H54 (cell line): ENCODE results near the gene MAML2.

ENCODE experiments used
- DNase-seq: peaks from one replicate; pipeline ENCODE4 v3.0.0; 2011; ENCODE audit warnings: low spot score, mixed read lengths; ENCODE audit not compliant: insufficient read length
- FAIRE-seq: peaks from 3 replicates; lab custom pipeline; 2011; peaks lifted over from hg19 to GRCh38; lab: Jason Lieb, UNC
- POLR2A ChIP-seq: IDR thresholded peaks from 2 replicates; pipeline ENCODE4 v1.6.1; 2011; ENCODE audit warnings: low read depth, mild to moderate bottlenecking, low read length

The MAML2 gene

DNA sequence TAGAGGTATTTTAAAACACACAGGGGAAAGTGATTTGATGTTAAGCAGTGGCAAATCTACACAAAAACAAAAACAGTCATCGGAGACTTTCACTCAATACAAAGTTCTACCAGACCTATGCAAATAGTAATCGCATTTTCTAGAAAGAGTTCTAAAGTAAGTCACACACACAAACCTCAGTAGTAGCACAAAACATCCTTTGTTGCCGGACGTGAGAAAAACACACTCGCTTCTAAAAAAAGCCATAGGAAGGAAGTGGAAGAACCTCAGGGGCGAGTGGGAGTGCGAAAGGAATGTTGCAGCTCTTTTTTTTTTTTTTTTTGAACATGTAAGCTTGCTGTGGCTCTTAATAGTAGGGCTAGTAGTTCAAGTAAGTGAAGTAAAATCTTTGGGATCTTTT, 88.9 kb downstream of the MAML2 start:
- no peak for TF ChIP-seq POLR2A
- FAIRE-seq (no peak), DNase-seq (no peak)

DNA sequence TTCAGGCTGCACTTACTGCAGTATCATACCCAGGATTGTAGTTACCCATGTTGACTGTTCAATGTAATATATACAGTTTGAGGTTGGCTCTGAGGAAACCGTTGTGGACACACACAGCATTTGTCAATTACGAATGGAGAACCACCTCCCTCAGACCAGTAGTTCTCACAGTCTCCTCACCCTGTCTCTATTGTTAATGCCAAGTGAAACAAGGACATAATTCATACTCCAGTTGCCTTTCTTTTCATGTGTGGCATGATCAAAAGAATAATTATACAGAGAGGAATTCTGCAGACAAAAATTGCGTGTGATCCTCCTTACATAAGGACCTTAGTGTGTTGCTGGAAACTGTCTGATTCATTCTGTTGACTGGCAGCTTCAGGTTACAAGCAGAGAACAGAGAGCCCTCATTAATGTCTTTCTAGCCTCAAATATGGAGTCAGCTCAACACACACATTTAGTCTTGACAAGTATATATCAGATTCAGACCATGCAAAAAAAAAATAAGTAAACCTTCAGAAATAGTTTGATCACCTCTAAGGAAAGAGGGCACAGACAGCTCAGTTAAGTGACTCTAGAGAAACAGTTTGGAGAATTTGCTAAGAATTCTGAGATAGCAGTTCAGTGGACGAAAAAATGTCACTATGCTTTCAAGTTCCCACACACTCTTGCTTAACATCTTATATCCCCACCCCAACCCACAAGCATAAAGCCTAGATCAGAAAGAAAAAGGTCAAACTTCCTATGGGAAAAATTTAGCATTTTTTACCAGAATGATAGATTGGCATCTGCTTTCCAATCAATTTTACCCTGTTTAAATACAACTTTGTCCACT, 96.1 kb downstream of the MAML2 start:
- TF ChIP-seq POLR2A = no peak
- no peak for DNase-seq
- no peak for FAIRE-seq

DNA sequence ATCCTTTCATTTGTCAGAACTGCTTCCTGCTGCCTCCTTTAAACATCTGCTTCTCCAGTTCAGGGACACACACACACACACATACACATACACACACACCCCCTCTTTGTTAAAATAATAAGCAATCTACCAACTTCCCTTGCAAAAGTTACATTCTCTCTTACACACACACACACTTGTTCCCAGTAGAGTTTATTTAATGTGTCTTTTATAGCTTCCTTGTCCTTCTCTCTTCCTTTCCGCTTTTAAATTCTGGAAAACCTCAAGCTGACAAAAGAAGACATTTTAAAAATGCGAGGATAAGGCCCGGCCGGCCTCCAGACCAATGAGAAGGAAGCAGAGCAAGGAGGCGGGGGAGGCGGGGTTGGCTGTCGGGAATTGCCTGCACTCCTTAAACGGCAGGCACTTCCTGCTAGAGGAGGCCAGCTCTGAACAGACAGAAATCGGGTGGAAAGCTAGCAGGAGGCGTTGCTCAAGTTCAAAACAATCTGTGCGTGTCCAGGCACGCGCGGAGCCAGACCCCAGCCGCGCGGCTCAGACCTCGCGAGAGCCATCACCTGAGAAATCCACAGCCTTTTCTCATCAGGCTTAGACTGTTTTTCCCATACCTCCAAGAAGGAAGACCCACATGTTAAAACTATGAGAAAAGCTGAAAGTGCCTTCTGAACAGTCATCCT, 99.9 kb downstream of the MAML2 start:
- peak; percentile 82 for FAIRE-seq
- TF ChIP-seq POLR2A = no peak

DNA sequence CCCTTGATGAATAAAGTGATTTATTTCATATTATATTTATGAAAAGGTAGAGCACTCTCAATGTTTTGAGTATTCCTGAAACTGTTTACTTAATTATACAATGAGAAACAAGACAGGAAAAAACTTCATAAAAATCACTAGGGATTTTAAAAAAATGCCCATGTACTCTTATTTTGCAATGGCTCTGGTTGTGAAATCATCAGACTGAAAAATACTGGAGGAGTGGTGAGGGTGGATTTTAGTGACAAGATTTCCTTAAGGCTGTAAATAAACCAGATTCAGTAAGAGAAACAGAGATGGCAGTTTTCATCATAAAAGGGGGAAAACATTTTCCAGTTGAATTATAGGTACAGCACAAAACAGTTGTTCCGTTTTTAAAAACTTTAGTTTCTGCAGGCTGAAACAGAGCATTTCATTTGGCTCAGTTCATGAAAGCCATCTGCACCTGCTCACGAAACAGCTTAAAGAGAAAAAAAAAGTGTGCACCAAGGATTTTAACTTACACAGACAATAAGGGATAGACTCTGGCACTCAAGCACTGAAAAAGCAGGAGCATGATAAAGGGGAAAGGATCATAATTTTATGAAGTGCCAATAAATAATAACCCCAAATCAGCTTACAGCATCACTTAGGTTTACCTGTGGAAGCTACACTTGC, 100.7 kb downstream of the MAML2 start:
- no peak for TF ChIP-seq POLR2A
- no peak for DNase-seq
- FAIRE-seq = no peak

More for the DNA sequence above, 99.9 kb downstream of the MAML2 start:
- DNase-seq = peak; percentile 65

DNA sequence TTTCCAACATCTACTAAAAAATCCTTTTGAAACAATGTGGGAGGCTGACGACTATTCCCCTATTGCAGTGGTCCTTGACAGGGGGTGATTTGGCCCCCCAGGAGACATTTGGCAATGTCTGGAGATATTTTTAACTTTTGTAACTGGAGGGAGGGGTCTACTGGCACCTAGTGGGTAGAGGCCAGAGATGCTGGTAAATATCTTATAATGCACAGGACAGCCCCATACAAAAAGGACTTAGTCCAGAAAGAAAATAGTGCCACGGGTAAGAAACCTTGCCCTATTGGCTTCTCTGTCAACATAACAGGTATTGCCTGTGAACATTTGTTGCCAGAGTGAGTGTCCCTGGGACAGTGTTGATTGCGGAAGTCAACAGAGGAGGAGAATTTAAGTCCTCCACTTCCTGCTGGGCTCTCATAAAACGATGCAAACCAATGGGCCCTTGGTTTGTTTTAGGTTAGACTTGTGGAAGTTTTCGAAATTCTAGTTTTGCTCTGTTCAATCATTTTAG, 101.6 kb downstream of the MAML2 start:
- FAIRE-seq = no peak
- no peak for DNase-seq

DNA sequence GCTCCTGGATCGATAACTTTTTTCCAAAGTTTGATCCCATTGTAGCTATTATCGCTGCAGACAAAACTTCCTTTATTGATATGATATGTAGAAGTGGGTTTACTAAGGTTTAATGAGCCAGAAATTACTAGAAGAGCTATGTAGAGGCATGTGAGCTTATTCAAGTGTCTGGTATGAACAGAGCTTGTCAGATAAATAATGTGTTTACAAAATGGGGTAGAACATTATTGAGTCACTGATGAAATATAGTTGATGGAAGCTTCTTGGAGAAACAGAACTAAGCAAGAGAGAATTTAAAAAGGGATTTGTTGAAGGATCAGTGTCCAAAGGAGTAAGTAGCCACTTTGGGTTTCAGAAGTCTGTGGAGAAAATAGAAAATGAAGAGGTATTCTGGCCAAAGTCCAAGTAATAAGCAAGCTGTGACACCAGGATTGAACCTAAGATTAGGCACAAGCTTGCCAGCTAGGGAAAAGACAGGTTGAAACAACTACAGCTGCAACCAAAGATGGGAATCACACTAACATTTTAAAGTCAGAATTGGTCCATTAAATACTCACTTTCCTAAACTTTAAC, 104.3 kb downstream of the MAML2 start:
- TF ChIP-seq POLR2A = no peak
- FAIRE-seq (no peak), DNase-seq (no peak)

More for the DNA sequence above, 101.6 kb downstream of the MAML2 start:
- no peak for TF ChIP-seq POLR2A

DNA sequence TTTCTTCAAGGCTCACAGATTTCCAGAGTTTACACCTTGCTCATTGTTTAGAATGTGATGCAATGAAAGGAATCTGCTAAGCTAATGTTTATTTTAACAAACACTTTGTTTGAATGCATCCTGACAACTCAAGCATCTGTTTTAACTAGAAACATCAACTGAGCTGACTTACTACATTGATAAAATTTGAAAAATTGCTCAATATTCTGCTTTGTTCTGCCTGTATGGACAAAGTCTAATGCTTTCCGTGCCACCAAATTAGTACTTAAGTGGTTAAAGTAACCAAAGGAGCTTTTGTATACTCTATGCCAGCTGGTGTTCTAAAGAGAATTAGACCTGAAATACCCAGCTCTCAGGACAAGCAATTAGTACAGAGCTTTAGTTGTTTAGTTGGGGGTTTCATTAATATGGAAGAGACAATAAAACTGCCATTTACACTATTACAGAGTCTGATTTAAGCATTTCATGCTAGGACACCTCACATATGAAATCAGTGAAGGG, 105.2 kb downstream of the MAML2 start:
- DNase-seq = no peak

DNA sequence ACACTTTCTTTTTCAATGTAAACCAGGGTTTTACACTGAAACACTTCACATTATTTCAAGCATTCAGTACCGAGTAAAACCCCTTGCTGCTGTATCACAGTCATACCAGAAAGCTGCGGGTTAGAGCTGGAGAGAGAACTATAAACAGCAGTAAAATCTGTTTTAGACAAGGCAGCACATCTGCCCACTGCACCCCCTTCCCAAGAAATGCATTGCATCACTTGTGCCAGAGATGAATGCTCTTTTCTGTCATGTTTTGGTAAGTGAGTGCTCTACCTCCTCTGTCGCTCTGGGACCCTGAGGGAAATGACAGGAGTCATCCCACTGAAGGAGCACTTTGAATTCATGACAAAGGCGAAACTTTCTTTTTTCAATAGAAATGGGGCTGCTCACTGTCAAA, 107.2 kb downstream of the MAML2 start:
- FAIRE-seq (no peak), DNase-seq (no peak)
- no peak for TF ChIP-seq POLR2A

More for the DNA sequence above, 105.2 kb downstream of the MAML2 start:
- FAIRE-seq = no peak
- TF ChIP-seq POLR2A = no peak

DNA sequence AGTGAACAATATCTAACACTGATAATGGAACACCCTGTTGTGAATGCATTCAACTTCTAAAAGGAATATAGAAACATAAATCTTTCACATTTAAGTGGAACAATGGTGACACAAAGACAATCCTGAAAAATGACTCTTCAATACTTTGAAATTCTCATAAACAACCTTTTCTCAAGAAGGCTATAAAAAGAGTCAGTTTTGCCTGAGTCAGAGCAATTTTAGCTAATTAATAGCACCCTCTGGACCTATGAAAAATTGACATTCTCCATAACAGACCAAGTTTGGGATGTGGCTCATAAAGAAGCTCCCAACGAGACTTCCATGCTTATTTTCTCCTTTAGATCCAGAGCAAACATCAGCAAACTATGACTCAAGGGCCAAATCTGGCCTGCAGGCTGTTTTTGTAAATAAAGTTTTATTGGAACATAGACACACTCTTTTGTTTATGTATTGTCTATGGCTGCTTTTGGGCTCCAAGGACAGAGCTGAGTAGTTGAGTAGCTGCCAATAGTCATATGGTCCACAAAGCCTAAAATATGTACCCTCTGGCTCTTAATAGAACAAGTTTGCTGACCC, 108.0 kb downstream of the MAML2 start:
- no peak for TF ChIP-seq POLR2A
- no peak for DNase-seq
- FAIRE-seq = no peak

DNA sequence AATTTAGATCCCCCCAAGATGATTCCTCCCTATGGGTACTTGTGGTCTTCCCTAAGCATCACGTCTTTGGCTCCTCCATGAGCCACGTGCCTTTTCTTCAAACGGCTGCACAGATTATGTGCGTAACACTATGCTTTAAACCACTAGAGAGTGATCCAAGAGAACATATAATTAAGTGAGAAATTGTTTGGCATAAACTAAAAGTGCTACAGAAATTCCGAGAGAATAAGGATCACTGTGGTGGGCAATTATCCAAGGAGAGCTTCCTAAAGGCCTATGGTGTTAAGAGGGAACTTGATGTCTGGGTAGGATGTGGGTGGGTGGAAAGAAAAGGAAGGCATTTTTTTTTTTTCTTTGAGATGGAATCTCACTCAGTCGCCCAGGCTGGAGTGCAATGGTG, 110.9 kb downstream of the MAML2 start:
- FAIRE-seq (no peak), DNase-seq (no peak)
- TF ChIP-seq POLR2A = no peak

DNA sequence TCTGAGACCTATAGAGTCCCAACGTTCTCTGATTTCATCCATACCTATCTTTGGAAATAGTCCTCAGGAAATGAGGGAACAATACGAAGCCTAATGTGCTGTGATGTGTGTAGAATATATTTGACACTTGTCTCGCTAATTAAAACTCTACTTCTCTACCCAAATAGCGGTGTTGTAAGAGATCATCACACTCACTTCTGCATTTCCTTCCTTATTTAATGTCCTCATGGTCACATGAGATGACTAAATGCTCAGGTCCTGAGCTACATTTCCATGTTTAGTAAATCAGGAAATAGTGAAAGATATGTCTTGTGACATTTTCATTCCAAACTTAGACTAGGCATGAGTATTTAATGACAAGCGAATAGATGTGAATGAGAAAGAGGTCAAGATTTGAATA, 112.3 kb downstream of the MAML2 start:
- FAIRE-seq (no peak), DNase-seq (no peak)
- no peak for TF ChIP-seq POLR2A

DNA sequence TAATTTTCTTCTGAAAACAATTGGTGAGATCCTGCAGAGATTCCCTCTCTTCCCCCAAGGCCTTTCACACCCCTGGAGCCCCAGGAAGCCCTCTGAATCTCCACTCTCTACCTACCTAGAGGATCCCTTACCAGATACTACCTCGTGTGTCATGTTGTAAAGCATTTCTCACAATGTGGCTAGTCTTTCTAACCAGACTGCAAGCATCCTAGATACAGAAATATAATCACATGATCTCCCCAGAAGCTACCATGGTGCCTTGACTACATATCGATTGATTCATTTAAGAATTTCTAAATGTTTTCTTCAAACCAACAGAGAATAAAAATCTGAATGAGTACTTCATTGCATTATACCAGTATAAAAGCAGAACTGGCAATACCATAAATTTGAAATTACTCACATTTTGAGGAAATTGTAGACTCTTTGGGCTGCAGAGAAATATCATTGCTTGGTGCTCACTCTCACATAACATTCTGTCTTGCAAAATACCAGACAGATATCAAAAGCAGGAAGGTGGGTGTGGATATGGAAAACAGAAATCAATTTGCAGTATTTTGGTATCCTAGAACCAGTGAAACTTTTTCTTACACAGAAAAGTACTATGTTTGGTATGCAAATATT, 113.5 kb downstream of the MAML2 start:
- TF ChIP-seq POLR2A = no peak
- DNase-seq (no peak), FAIRE-seq (peak; percentile 30)

DNA sequence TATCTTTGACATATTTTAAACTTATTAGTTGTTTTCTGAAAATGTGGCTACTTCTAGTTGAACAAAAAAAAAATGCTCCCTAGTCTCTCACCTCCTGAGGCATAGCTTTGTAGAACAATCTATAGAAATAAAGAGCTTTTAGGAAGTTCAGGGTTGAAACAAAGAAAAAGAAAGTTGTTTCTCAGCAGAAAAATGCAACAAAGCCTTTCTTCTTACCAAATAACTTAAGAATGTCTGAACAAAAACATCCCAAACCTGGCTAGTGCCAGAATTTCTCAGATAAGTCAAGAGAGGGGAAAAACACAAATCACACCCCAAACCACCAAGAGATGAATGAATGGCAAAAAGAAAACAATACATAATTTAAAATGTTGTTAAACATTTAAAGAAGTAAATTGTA, 114.1 kb downstream of the MAML2 start:
- DNase-seq (no peak), FAIRE-seq (no peak)
- no peak for TF ChIP-seq POLR2A

DNA sequence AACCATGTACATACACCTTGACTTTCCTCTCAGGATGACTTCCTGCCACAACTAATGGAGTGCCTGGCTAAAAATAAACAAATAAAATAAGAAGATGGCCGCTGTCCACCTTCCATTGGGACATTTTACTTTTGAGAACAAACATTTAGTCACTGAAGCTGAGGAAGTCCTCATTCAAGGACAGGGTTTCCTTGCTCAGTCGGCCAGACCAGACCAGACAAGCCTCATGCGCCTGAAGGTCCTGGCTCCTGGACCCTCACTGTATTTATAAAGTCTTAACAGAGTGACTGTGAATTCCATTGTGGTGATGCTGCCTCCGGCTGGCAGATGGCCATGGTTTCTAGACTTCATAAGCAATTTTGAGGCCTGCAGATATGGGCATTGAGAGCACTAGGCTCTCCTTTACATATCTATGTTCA, 114.5 kb downstream of the MAML2 start:
- FAIRE-seq = peak; percentile 94
- peak; percentile 20 for DNase-seq
- no peak for TF ChIP-seq POLR2A
